HepG2 (cell line): ENCODE data around the gene NTM. TPM values are rescaled to one million over a fixed set of nuclear protein-coding genes. Genes with fewer than 3 reads are reported as not detected.

Experiments used
- ATAC-seq: fragments of 200-7000 bp; cut with Tn5 transposase; 3 replicates; pipeline ENCODE4 v1.9.1; 2020; ENCODE audit warnings: mild to moderate bottlenecking, moderate library complexity
- BruUV-seq: library from RNA; stranded (reverse); fragments of 400-500 nt; replicated peaks from 2 replicates; lab custom pipeline; 2021; lab: Mats Ljungman, UMichigan
- CTCF ChIA-PET: fragments of 300-600 bp; formaldehyde crosslinking; extraction: SDS; loops from one replicate; lab custom pipeline; 2021; ENCODE audit warnings: low total read pairs, inconsistent platforms, low intra/inter-chr PET ratio; lab: Yijun Ruan, JAX
- POLR2A ChIA-PET: fragments of 350-600 bp; sonication (Branson Sonifier 250); formaldehyde crosslinking; loops from one replicate; lab custom pipeline; 2020; ENCODE audit warnings: antibody characterized with exemption, inconsistent platforms; lab: Yijun Ruan, JAX
- DNase-seq: peaks from one replicate; pipeline ENCODE4 v3.0.0-alpha.2; 2015; ENCODE audit warnings: low spot score
- FAIRE-seq: peaks from 3 replicates; lab custom pipeline; 2011; peaks lifted over from hg19 to GRCh38; lab: Jason Lieb, UNC
- H2AFZ ChIP-seq: one replicate; pipeline ENCODE4 v1.6.1; 2011; ENCODE audit warnings: low read length, inconsistent platforms
- H3K27ac ChIP-seq: fragments of 300-600 bp; 3 replicates; pipeline ENCODE4 v1.8.0; 2011; ENCODE audit warnings: mixed run types, mild to moderate bottlenecking, mixed read lengths, low read length, inconsistent platforms; ENCODE audit not compliant: insufficient read depth; ENCODE audit errors: extremely low read length
- H3K27me3 ChIP-seq, 2 experiments: fragments of 200-600 bp in 1 of 2; 2 replicates in 1 of 2; 3 replicates in 1 of 2; pipeline versions ENCODE4 v1.6.0 to v1.8.0; 2011; ENCODE audit warnings: low read length in 2 of 2, mild to moderate bottlenecking in 2 of 2, moderate library complexity in 2 of 2, inconsistent platforms in 1 of 2; ENCODE audit not compliant: insufficient read depth in 2 of 2, control insufficient read depth in 1 of 2
- H3K36me3 ChIP-seq, 2 experiments: fragments of 200-600 bp in 1 of 2; replicated peaks in 1 of 2; 2 replicates in 1 of 2; 3 replicates in 1 of 2; pipeline versions ENCODE4 v1.5.1 to v1.8.0; 2011; ENCODE audit warnings: low read length in 2 of 2, inconsistent platforms in 1 of 2; ENCODE audit not compliant: insufficient read depth in 2 of 2, control insufficient read depth in 1 of 2
- H3K4me1 ChIP-seq: 2 replicates; pipeline ENCODE4 v1.5.1; 2012; ENCODE audit warnings: low read length, inconsistent platforms; ENCODE audit not compliant: insufficient read depth
- H3K4me2 ChIP-seq: 2 replicates; pipeline ENCODE4 v1.6.0; 2011; ENCODE audit warnings: low read depth, low read length, inconsistent platforms
- H3K4me3 ChIP-seq, 3 experiments: fragments of 200-600 bp in 1 of 3; sonication (generic), shearing (Covaris generic) in 1 of 3; replicated peaks in 1 of 3; 2 replicates each; pipeline ENCODE4 v1.5.1; 2011 to 2016; ENCODE audit warnings: low read length in 3 of 3, inconsistent platforms in 2 of 3, low read depth in 2 of 3, mild to moderate bottlenecking in 2 of 3, control low read depth in 1 of 3, mixed read lengths in 1 of 3; ENCODE audit not compliant: insufficient read depth in 1 of 3
- H3K79me2 ChIP-seq: one replicate; pipeline ENCODE4 v1.6.1; 2011; ENCODE audit warnings: low read length, inconsistent platforms; ENCODE audit not compliant: insufficient read depth
- H3K9ac ChIP-seq: 2 replicates; pipeline ENCODE4 v1.6.0; 2011; ENCODE audit warnings: mild to moderate bottlenecking, low read depth, low read length, inconsistent platforms; ENCODE audit not compliant: insufficient read depth
- H3K9me3 ChIP-seq: 2 replicates; pipeline ENCODE4 v1.5.1; 2012; ENCODE audit warnings: mild to moderate bottlenecking, low read length
- H4K20me1 ChIP-seq: 2 replicates; pipeline ENCODE4 v1.6.0; 2011; ENCODE audit warnings: inconsistent platforms, mild to moderate bottlenecking, low read length, moderate library complexity; ENCODE audit not compliant: insufficient read depth
- CC2D1A ChIP-seq: sonication (generic); formaldehyde crosslinking; IDR thresholded peaks from 2 replicates; pipeline ENCODE4 v1.8.1; 2023; ENCODE audit warnings: mild to moderate bottlenecking, missing genetic modification reagents
- ELF1 ChIP-seq: sonication (generic); formaldehyde crosslinking; IDR thresholded peaks from 2 replicates; pipeline ENCODE4 v1.4.0; 2020; ENCODE audit warnings: missing genetic modification reagents
- MAFF ChIP-seq: IDR thresholded peaks from 2 replicates; pipeline ENCODE4 v1.6.1; 2011; ENCODE audit warnings: low read depth, low read length, improper control_type of control experiment
- MAFK ChIP-seq, 2 experiments: IDR thresholded peaks in 1 of 2; conservative IDR thresholded peaks in 1 of 2; 2 replicates each; pipeline ENCODE4 v1.6.1; 2011; ENCODE audit warnings: improper control_type of control experiment in 2 of 2, low read length in 2 of 2
- RBFOX2 ChIP-seq: fragments of 200-400 bp; formaldehyde crosslinking; IDR thresholded peaks from 2 replicates; pipeline ENCODE4 v1.6.1; 2017; ENCODE audit warnings: low read depth, mild to moderate bottlenecking, low read length
- ZNF329 ChIP-seq: sonication (generic); formaldehyde crosslinking; IDR thresholded peaks from 2 replicates; pipeline ENCODE4 v1.9.0; 2021; ENCODE audit warnings: low read depth, mild to moderate bottlenecking, missing genetic modification reagents
- ZNF644 ChIP-seq: IDR thresholded peaks from 2 replicates; pipeline ENCODE4 v1.6.1; 2016; ENCODE audit warnings: low read depth
- ZNF782 ChIP-seq: sonication (generic); formaldehyde crosslinking; IDR thresholded peaks from 2 replicates; pipeline ENCODE4 v1.4.0; 2020; ENCODE audit warnings: missing genetic modification reagents, mild to moderate bottlenecking, borderline replicate concordance
- WGBS: methylation state at CpG from one replicate; pipeline ENCODE4 v1.1.6; 2017; ENCODE audit warnings: low lambda C conversion rate; 5-methylcytosine and 5-hydroxymethylcytosine counted together
- in situ Hi-C: cut with HindIII; loops from 2 replicates; pipeline ENCODE4 v1.10.0; 2017; ENCODE audit warnings: low pct_unique_long_range_greater_than_20kb; ENCODE audit not compliant: extremely low pct_ligation_motif_present
- intact Hi-C: fragments of 100-400 bp; cut with micrococcal nuclease; formaldehyde crosslinking; loops from one replicate; pipeline ENCODE4 v1.10.0; 2022; ENCODE audit not compliant: unreplicated experiment
- polyA plus RNA-seq, 8 experiments: library from polyadenylated mRNA; depleted of rRNA in 3 of 8; stranded (reverse) in 7 of 8; unstranded in 1 of 8; fragments of >200 nt; fragmentation: Illumina TruSeq in 4 of 8; extraction: Trizol in 4 of 8; gene quantifications; 2 replicates each; pipeline versions ENCODE4 v1.2.1 to v1.2.3, GENCODE V29; 2011 to 2016; ENCODE audit warnings: low read depth in 4 of 8, missing spikeins in 1 of 8, mixed read lengths in 1 of 8; ENCODE audit not compliant: insufficient read depth in 1 of 8
- total RNA-seq, 5 experiments: library from RNA; depleted of rRNA; stranded (reverse); fragments of >200 nt; fragmentation: Illumina TruSeq; extraction: Trizol; gene quantifications; 2 replicates each; pipeline ENCODE4 v1.2.3, GENCODE V29; 2016; ENCODE audit warnings: low read depth in 1 of 5
- TF ChIP-seq, protein P1 (sequence below): sonication (generic); formaldehyde crosslinking; IDR thresholded peaks from 2 replicates; pipeline ENCODE4 v1.5.0; 2020; ENCODE audit warnings: mild to moderate bottlenecking, missing genetic modification reagents

NTM gene
- total and polyA plus RNA-seq, 2 of the 13 experiments (the other 11 are each of a cell fraction or from before 2014, with no cell fraction given): not detected

DNA sequence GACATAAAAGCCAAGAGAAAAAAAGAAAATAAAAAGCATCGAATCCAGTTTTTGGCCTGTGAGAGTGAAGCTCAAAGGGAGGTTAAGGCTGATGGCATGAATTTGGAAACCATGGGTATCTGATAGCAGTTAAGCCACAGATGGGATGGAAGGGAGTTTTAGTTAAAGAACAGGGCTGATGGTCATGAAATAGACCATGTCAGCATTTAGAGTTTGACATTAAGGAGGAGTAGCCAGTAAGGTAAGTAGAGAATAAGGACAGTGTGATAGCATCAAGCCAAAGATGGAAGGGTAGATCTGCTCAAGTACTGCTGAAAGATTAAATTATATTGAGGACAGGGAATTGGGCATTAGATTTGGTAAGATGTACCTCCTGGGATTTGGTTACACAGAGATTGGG is 826.5 kb downstream of the NTM start:
- ChIA-PET CTCF (no interaction called here), POLR2A (no interaction called here)
- ATAC-seq (no peak), FAIRE-seq (no peak), DNase-seq (no peak)
- WGBS: 0% methylated on average over 1 of the region's 1 CpG
- no peaks in the 10 kb centered on the region for H3K4me1 ChIP-seq
- H4K20me1 ChIP-seq: no peaks in the 10 kb centered on the region
- H3K27me3 ChIP-seq: no peaks in the 10 kb centered on the region
- H3K79me2 ChIP-seq: no peaks in the 10 kb centered on the region
- H3K9ac ChIP-seq: no peak overlapping the region
- intact Hi-C loops: no loop called here
- BruUV-seq: no TSS peak
- H3K36me3 ChIP-seq: no peaks in the 10 kb centered on the region
- TF ChIP-seq ELF1 (CRISPR knock-in tag) (no peak), ZNF329 (CRISPR knock-in tag) (no peak), CC2D1A (CRISPR knock-in tag) (no peak), ZNF644 (CRISPR knock-in tag) (no peak), ZNF782 (CRISPR knock-in tag) (no peak), RBFOX2 (no peak), MAFK (conservative IDR thresholded peaks at IDR 0.05 in 1 of 2, IDR thresholded peaks at IDR 0.05 in 1 of 2; ENCODE audit: low read length in 2 of 2) (peak; percentile 50 to 53), MAFF (peak; percentile 46; the same call in 1 of the 2 replicates)
- TF ChIP-seq, protein P1, sequence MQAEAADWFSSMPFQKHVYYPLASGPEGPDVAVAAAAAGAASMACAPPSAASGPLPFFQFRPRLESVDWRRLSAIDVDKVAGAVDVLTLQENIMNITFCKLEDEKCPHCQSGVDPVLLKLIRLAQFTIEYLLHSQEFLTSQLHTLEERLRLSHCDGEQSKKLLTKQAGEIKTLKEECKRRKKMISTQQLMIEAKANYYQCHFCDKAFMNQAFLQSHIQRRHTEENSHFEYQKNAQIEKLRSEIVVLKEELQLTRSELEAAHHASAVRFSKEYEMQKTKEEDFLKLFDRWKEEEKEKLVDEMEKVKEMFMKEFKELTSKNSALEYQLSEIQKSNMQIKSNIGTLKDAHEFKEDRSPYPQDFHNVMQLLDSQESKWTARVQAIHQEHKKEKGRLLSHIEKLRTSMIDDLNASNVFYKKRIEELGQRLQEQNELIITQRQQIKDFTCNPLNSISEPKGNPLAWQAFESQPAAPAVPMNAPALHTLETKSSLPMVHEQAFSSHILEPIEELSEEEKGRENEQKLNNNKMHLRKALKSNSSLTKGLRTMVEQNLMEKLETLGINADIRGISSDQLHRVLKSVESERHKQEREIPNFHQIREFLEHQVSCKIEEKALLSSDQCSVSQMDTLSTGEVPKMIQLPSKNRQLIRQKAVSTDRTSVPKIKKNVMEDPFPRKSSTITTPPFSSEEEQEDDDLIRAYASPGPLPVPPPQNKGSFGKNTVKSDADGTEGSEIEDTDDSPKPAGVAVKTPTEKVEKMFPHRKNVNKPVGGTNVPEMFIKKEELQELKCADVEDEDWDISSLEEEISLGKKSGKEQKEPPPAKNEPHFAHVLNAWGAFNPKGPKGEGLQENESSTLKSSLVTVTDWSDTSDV (CRISPR knock-in tag): no peak
- H3K4me3 ChIP-seq: no peak overlapping the region
- no peak overlapping the region for H2AFZ ChIP-seq
- no peak overlapping the region for H3K27ac ChIP-seq
- H3K9me3 ChIP-seq: no peaks in the 10 kb centered on the region; the same call in 1 of the 2 replicates
- H3K4me2 ChIP-seq: no peak overlapping the region
- in situ Hi-C loops: no loop called here
